ENCODE measurements around the gene GARNL3.

DNA sequence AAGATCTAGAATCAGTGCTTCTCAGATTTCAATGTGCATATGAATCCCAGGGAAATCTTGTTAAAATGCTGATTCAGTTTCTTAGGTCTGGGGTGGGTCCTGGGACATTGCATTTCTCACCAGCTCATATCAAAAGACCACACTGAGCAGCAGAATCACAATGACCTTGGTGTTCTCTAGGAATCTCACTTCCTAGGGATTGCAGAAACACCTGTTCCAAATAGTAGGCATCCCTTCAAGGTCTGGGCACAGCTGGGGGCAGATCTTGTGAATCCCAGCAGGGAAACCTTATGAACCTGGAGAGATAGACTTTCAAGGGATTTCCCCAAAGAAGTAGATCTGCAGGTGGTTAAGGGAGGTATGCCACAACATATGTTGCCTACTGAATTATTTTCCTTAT, 8.9 kb upstream of the GARNL3 start:
- TF ChIP-seq TCF7L2 (IDR thresholded peaks at IDR 0.05; ENCODE audit: low read depth, low read length): no peak
- no peak for TF ChIP-seq PHF5A (CRISPR knock-in tag; IDR thresholded peaks at IDR 0.05; ENCODE audit: low read depth, unreplicated experiment)
- TF ChIP-seq SP1 (IDR thresholded peaks at IDR 0.05): no peak
- TF ChIP-seq SP1 (CRISPR knock-in tag; IDR thresholded peaks at IDR 0.05): no peak
- no peak for TF ChIP-seq ARID2 (CRISPR knock-in tag; IDR thresholded peaks at IDR 0.05; ENCODE audit: borderline replicate concordance)
- TF ChIP-seq POLR2AphosphoS5 (IDR thresholded peaks at IDR 0.05; ENCODE audit: low read depth, low read length): no peak
- no peak for TF ChIP-seq ZNF670 (CRISPR knock-in tag; IDR thresholded peaks at IDR 0.05; ENCODE audit: borderline replicate concordance)
- TF ChIP-seq, protein P1, sequence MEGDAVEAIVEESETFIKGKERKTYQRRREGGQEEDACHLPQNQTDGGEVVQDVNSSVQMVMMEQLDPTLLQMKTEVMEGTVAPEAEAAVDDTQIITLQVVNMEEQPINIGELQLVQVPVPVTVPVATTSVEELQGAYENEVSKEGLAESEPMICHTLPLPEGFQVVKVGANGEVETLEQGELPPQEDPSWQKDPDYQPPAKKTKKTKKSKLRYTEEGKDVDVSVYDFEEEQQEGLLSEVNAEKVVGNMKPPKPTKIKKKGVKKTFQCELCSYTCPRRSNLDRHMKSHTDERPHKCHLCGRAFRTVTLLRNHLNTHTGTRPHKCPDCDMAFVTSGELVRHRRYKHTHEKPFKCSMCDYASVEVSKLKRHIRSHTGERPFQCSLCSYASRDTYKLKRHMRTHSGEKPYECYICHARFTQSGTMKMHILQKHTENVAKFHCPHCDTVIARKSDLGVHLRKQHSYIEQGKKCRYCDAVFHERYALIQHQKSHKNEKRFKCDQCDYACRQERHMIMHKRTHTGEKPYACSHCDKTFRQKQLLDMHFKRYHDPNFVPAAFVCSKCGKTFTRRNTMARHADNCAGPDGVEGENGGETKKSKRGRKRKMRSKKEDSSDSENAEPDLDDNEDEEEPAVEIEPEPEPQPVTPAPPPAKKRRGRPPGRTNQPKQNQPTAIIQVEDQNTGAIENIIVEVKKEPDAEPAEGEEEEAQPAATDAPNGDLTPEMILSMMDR (CRISPR knock-in tag; IDR thresholded peaks at IDR 0.05): no peak
- no peak for TF ChIP-seq CEBPB (IDR thresholded peaks at IDR 0.05; ENCODE audit: borderline replicate concordance, low read depth, low read length)
- TF ChIP-seq, protein P2, sequence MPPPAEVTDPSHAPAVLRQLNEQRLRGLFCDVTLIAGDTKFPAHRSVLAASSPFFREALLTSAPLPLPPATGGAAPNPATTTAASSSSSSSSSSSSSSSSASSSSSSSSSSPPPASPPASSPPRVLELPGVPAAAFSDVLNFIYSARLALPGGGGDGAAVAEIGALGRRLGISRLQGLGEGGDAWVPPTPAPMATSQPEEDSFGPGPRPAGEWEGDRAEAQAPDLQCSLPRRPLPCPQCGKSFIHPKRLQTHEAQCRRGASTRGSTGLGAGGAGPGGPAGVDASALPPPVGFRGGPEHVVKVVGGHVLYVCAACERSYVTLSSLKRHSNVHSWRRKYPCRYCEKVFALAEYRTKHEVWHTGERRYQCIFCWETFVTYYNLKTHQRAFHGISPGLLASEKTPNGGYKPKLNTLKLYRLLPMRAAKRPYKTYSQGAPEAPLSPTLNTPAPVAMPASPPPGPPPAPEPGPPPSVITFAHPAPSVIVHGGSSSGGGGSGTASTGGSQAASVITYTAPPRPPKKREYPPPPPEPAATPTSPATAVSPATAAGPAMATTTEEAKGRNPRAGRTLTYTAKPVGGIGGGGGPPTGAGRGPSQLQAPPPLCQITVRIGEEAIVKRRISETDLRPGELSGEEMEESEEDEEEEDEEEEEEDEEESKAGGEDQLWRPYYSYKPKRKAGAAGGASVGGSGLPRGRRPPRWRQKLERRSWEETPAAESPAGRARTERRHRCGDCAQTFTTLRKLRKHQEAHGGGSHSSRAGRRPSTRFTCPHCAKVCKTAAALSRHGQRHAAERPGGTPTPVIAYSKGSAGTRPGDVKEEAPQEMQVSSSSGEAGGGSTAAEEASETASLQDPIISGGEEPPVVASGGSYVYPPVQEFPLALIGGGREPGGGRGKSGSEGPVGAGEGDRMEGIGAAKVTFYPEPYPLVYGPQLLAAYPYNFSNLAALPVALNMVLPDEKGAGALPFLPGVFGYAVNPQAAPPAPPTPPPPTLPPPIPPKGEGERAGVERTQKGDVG (CRISPR knock-in tag; IDR thresholded peaks at IDR 0.05; ENCODE audit: borderline replicate concordance): no peak
- TF ChIP-seq, protein P3, sequence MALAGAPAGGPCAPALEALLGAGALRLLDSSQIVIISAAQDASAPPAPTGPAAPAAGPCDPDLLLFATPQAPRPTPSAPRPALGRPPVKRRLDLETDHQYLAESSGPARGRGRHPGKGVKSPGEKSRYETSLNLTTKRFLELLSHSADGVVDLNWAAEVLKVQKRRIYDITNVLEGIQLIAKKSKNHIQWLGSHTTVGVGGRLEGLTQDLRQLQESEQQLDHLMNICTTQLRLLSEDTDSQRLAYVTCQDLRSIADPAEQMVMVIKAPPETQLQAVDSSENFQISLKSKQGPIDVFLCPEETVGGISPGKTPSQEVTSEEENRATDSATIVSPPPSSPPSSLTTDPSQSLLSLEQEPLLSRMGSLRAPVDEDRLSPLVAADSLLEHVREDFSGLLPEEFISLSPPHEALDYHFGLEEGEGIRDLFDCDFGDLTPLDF (CRISPR knock-in tag; IDR thresholded peaks at IDR 0.05): no peak
- no peak for TF ChIP-seq KDM2A (CRISPR knock-in tag; IDR thresholded peaks at IDR 0.05; ENCODE audit: borderline replicate concordance, low read depth)
- TF ChIP-seq, protein P4, sequence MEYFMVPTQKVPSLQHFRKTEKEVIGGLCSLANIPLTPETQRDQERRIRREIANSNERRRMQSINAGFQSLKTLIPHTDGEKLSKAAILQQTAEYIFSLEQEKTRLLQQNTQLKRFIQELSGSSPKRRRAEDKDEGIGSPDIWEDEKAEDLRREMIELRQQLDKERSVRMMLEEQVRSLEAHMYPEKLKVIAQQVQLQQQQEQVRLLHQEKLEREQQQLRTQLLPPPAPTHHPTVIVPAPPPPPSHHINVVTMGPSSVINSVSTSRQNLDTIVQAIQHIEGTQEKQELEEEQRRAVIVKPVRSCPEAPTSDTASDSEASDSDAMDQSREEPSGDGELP (IDR thresholded peaks at IDR 0.05; ENCODE audit: borderline replicate concordance, low read depth): no peak
- TF ChIP-seq FOXM1 (CRISPR knock-in tag; IDR thresholded peaks at IDR 0.05): no peak
